Epidermal melanocyte (primary cell): ENCODE measurements around the gene AKAP6.

Experiments used
- DNase-seq: peaks from one replicate; pipeline ENCODE4 v3.0.0; 2011; ENCODE audit warnings: low spot score; ENCODE audit not compliant: insufficient read length

Gene AKAP6

GRCh38 chr14:32404784-32405573 is 75.9 kb downstream of the AKAP6 start:
- no peak for DNase-seq

DNA sequence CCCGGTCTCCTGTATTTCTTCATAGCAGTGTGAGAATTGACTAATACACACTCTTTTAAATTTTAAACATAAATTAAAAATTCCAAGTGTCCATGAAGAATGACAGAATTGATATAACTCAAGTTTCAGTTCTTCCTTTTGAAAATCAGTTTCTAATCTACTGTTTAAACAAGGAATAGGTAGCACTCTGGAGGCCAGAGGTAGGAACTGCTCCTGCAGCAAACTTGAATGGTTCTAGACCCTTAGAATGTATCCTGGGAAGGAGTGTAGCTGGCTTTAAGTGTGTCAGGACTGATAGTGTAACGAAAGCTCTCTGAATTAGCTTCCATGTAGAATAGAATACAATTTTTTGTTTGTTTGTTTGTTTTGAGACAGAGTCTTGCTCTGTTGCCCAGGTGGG is 76.8 kb downstream of the AKAP6 start:
- no peak for DNase-seq

DNA sequence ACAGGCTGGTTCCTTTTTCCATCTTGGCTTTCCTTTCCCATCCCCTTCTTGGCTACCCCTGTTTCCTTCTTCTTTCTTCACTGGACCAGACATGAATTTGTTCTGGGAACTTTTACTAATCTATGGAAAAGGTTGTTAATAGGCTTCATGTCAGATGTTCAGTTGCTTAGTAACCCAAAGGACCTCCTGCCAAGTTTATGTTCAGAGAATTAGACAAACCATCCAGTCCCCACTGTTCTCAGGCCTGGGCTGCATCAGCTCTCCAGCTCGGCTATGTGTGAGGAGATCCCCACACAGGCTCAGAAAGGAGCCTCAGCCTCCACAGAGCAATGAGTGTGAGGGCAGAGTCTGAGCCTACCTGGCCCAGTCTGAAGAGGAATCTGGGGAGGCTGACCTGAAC is 78.0 kb downstream of the AKAP6 start:
- no peak for DNase-seq

- no peak for DNase-seq
Measured at GRCh38 chr14:32408018-32408417, 78.9 kb downstream of the AKAP6 start.

DNA sequence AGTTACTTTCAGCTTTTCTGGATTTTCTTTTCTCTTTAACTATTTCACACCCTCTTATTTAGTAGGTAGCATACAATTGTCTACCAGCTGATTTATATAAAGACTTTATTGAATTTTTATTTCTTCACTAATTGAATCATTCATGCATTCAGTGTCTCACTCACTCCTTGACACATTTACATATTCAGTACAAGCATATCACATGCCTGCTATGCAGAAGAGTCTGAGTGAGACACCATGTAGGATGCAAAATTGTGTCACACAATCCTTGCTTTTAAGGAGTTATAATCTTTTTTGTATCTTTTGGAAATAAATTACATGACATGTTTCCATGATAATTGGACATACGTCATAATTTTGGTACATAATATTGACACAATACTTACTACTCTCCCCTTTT is 83.0 kb downstream of the AKAP6 start:
- DNase-seq, result no peak

- DNase-seq, result no peak
Measured at GRCh38 chr14:32412532-32412931, 83.4 kb downstream of the AKAP6 start.

DNA sequence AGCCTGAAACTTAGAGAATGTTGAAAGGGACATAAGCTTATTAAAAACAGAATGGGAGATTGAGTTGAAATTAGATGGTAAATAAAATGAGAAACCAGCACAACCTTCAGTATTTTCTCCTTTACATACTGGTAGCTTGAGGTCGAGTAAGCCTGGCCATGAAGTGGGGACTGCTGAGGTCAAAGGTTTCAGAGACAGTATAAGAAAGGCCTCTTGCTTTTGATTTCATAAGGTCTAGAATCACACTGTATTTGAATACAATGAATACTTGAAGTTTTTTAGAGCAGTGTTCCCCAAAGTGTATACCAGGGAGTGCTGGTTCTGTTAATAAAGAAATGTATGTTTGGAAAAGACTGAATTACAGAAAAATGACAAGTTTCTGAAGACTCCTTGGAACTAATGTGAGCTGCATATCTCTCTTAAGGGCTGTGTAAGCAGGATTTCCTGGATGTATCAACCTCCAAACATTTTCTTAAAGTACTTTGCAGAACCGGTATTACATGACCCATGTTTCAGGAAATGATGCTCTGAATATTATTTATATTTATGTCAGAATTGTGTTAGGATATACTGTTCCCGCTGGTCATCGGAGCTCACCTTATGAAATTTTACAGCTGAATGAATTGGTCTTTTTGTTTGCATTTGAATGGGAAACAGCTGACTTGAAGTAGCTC is 85.0 kb downstream of the AKAP6 start:
- DNase-seq, result no peak

GRCh38 chr14:32414808-32415255 is 85.7 kb downstream of the AKAP6 start:
- no peak for DNase-seq

- no peak for DNase-seq
Measured at GRCh38 chr14:32417956-32418552, 89.0 kb downstream of the AKAP6 start.

DNA sequence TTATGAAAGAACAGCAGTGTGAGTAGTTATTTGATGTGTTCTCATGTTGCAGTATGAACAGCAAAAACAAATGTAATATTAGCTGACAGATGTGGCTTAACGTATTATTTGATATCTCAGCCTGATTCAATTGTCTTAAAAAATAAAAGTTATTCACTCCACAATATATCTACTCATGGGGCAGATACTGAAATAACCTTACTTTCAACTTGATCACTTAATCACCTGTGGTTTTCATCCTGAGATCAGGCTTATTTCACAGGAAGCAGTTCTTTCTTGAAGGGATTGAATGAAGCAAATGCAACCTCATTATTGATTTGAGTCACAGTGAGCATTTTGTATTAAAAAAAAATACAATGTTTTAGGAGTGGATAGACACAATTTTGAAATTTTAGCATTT is 90.3 kb downstream of the AKAP6 start:
- DNase-seq, result no peak

- DNase-seq, result no peak
Measured at GRCh38 chr14:32421781-32422180, 92.7 kb downstream of the AKAP6 start.

- DNase-seq, result no peak
Measured at GRCh38 chr14:32422440-32422839, 93.3 kb downstream of the AKAP6 start.

DNA sequence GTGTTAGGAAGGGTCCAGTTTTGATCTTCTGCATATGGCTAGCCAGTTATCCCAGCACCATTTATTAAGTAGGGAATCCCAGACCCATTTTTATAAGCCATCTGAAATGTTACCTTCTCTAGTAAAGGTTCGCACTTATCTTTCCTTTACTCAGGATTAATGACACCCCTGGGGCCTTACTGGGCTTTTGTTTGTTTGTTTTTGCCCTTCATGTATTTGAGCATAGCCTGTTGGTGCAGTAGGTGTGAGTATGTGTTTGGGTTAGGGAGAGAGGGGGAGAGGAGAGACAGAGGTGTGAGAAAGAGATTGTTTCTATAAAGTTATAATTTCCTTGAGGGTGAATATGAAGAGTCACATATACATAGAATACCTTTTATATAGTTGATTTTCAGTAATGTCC is 96.9 kb downstream of the AKAP6 start:
- no peak for DNase-seq

DNA sequence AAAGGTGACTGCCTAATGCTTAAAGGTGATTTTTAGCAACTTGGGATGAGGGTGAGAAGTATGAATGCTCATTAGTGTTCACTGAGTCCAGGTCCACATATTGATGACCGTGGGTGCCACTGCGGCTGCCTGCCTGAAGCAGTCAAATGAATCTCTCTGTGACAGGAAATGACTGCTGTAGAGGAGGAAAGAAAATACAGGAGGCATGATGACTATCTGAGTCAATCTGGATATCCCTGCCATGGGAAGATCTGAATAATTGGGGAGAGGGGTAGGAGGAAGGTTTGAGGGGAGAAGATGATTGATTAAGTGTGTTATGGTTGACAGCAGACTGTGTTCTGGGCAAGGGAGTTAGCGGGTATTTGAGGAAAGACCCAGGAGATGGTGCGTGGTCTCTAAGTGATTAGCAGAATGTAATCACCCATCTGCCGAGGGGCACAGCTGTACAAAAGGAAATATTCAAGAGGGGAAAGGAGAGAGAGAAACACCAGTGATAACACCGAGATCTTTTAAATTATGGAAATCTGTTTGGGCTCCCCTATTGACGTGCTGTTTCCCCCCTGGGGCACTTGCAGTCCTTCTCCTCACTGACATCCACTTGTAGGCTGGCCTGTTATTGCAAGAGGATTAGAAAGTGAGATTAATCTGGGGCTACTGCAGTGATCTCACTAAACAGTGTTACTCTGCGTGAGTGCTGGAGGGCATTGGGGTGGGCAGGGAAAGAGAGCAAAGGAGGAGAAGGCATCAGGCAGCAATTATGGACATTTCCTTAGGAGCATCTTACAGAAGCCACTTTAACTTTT is 97.7 kb downstream of the AKAP6 start:
- no peak for DNase-seq

GRCh38 chr14:32427726-32428528 is 98.8 kb downstream of the AKAP6 start:
- DNase-seq, result no peak

DNA sequence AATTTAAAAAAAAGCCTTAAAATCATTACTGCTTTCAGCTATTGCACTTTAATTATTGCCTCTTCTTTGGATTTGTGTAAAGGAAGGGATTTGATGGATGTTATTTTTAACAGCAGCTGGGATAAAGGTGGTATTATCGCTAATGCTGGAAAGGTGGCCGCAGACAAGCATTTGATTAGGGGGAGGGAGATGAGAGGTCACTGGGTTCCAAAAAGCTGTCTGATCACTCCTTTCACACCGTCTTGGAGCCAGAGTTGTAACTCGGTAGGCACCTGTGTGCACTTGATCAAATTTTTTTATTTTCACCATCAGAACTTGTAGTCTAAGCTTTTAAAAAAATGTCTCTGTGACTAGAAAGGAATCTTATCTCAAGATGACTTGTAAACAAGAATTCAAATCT is 99.8 kb downstream of the AKAP6 start:
- DNase-seq, result no peak

DNA sequence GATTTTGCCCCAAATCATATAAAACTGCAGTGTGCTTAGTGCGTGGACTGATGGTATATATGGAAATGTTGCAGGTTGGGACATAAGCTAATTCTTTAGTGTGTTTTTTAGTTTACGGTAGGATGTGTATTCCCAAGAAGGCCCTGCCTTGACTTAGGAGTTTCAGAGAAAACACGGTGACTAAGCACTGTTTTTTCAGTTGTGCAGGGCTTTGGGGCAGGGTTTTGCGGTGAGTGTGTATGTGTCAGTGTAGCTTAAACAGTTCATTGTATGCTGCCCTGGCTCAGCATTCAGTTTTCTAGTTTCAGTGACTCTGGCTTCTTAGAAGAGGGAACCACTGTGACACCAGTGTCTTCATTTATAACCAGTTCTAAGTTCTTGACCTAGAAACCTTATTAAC is 101.2 kb downstream of the AKAP6 start:
- DNase-seq, result no peak

DNA sequence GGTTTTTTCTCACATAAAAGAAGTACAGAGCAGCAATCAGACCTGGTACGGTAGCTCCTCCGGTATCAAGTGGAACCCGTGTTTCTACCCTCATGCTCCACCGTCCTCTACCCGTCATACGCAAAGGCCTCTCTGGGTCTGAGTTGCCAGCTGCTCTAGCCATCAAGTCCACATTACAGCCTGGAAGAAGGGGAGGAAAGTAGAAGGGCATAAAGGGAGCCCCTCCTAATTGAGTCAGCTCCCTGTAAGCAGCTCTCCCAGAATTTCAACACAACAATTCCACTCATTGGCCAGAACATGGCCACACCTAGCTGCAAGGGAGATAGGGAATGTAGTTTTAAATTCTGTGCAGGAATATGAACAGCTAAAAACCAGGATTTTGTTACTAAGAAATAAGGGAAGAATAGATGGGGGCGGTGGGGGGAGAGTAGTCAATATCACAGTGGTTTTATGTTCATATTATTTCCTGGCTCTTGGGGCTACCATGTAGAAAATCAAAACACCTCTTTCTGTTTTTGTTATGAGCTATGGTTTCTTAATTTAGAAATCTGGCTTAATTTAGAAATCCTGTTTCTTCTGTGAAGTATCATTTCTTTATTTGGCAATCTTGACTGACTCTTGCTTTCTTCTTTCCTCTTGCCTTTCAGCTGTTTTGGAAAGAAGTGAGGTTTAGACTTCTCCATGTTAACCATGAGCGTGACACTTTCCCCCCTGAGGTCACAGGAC is 103.9 kb downstream of the AKAP6 start:
- DNase-seq, result no peak

DNA sequence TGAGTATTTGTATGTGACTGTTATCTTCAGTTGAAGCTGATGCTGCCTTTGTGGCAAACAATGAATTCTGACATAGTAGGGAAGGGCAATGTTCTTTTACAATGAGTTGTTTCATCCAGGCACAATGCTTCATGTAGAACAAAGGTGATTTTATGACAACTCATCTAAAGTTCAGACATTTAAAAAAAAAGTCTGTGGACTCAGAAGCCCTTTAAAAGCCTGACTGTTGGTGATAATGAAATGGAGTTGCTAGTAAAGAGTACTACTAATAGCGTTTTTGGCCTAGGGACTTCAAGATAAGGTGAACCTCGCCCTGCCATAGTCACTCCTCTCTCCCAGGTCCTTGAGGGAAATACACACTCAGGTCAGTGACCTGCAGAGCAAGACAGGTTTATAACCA is 105.1 kb downstream of the AKAP6 start:
- DNase-seq, result no peak

DNA sequence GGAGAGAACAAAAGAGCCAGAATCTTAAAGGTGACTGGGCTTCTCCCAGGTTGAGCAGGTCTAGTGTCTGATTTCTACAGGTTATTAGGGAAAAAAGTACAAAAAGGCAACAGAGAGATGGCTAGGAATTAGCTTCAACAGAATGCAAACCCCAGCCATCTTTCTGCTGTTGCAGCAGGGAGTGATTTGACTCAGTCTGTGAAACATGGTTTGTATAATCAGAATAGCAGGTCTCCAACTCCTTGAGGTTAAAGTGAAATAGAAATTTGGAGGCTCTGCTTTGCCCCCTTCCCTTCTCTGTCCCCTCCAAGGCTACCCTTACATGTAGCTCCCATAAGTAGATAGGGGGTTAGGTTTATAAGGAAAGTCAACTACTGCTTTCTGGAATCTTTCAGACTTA is 105.8 kb downstream of the AKAP6 start:
- DNase-seq, result no peak
